HepG2 (cell line): ENCODE measurements around the gene HTRA2. TPM values are rescaled to one million over a fixed set of nuclear protein-coding genes. Genes with fewer than 3 reads are reported as not detected.

ENCODE experiments used
- ATF3 ChIP-seq: sonication (generic); formaldehyde crosslinking; IDR thresholded peaks from 2 replicates; pipeline ENCODE4 v1.4.0; 2020; ENCODE audit warnings: missing genetic modification reagents
- ELF3 ChIP-seq: IDR thresholded peaks from 2 replicates; pipeline ENCODE4 v1.6.1; 2016; ENCODE audit warnings: missing genetic modification reagents, missing compliant biosample characterization
- GABPA ChIP-seq, 2 experiments: IDR thresholded peaks; 2 replicates each; pipeline ENCODE4 v1.6.1; 2011 to 2016; ENCODE audit warnings: low read depth in 2 of 2, low read length in 1 of 2, missing biosample characterization in 1 of 2, missing genetic modification characterization in 1 of 2
- HDAC1 ChIP-seq: sonication (generic); formaldehyde crosslinking; IDR thresholded peaks from 2 replicates; pipeline ENCODE4 v1.5.1; 2020; ENCODE audit warnings: mild to moderate bottlenecking, missing genetic modification reagents
- HDAC2 ChIP-seq: sonication (generic); formaldehyde crosslinking; IDR thresholded peaks from 2 replicates; pipeline ENCODE4 v1.4.0; 2020; ENCODE audit warnings: missing genetic modification reagents
- NCOA1 ChIP-seq: sonication (generic); formaldehyde crosslinking; IDR thresholded peaks from 2 replicates; pipeline ENCODE4 v1.9.0; 2021; ENCODE audit warnings: missing genetic modification reagents
- PREB ChIP-seq: sonication (generic); formaldehyde crosslinking; IDR thresholded peaks from 2 replicates; pipeline ENCODE4 v1.4.0; 2020; ENCODE audit warnings: missing genetic modification reagents
- SKI ChIP-seq: fragments of 450-650 bp; IDR thresholded peaks from one replicate; pipeline ENCODE4 v1.6.1; 2018; ENCODE audit warnings: mild to moderate bottlenecking; ENCODE audit not compliant: partially characterized antibody
- SYNCRIP ChIP-seq: fragments of 200-400 bp; formaldehyde crosslinking; IDR thresholded peaks from 2 replicates; pipeline ENCODE4 v1.6.1; 2018; ENCODE audit warnings: mild to moderate bottlenecking, low read depth, low read length; ENCODE audit not compliant: insufficient read depth
- TFDP2 ChIP-seq: sonication (generic); formaldehyde crosslinking; IDR thresholded peaks from 2 replicates; pipeline ENCODE4 v1.4.0; 2020; ENCODE audit warnings: missing genetic modification reagents
- TRAFD1 ChIP-seq: sonication (generic); formaldehyde crosslinking; IDR thresholded peaks from 2 replicates; pipeline ENCODE4 v1.5.1; 2020; ENCODE audit warnings: missing genetic modification reagents, mild to moderate bottlenecking, borderline replicate concordance
- ZFY ChIP-seq: sonication (generic); formaldehyde crosslinking; IDR thresholded peaks from 2 replicates; pipeline ENCODE4 v1.4.0; 2020; ENCODE audit warnings: missing genetic modification reagents
- ZNF362 ChIP-seq: sonication (generic); formaldehyde crosslinking; IDR thresholded peaks from 2 replicates; pipeline ENCODE4 v1.4.0; 2020; ENCODE audit warnings: missing genetic modification reagents, mild to moderate bottlenecking, borderline replicate concordance
- ZNF451 ChIP-seq: sonication (generic); formaldehyde crosslinking; IDR thresholded peaks from 2 replicates; pipeline ENCODE4 v1.5.0; 2020; ENCODE audit warnings: mild to moderate bottlenecking, missing genetic modification reagents
- ZNF691 ChIP-seq: sonication (generic); formaldehyde crosslinking; IDR thresholded peaks from 2 replicates; pipeline ENCODE4 v1.4.0; 2020; ENCODE audit warnings: missing genetic modification reagents, low read depth, mild to moderate bottlenecking, borderline replicate concordance
- ZUFSP ChIP-seq: sonication (generic); formaldehyde crosslinking; IDR thresholded peaks from 2 replicates; pipeline ENCODE4 v1.9.0; 2021; ENCODE audit warnings: missing genetic modification reagents, mild to moderate bottlenecking, borderline replicate concordance
- polyA plus RNA-seq, 8 experiments: library from polyadenylated mRNA; depleted of rRNA in 3 of 8; stranded (reverse) in 7 of 8; unstranded in 1 of 8; fragments of >200 nt; fragmentation: Illumina TruSeq in 4 of 8; extraction: Trizol in 4 of 8; gene quantifications; 2 replicates each; pipeline versions ENCODE4 v1.2.1 to v1.2.3, GENCODE V29; 2011 to 2016; ENCODE audit warnings: low read depth in 4 of 8, missing spikeins in 1 of 8, mixed read lengths in 1 of 8; ENCODE audit not compliant: insufficient read depth in 1 of 8
- total RNA-seq, 5 experiments: library from RNA; depleted of rRNA; stranded (reverse); fragments of >200 nt; fragmentation: Illumina TruSeq; extraction: Trizol; gene quantifications; 2 replicates each; pipeline ENCODE4 v1.2.3, GENCODE V29; 2016; ENCODE audit warnings: low read depth in 1 of 5
- TF ChIP-seq, protein P1 (sequence below): sonication (generic); formaldehyde crosslinking; IDR thresholded peaks from 2 replicates; pipeline ENCODE4 v1.5.1; 2020; ENCODE audit warnings: mild to moderate bottlenecking, moderate library complexity, missing genetic modification reagents

HTRA2 gene
- total and polyA plus RNA-seq, 2 of the 13 experiments (the other 11 are each of a cell fraction or from before 2014, with no cell fraction given): 47.7 to 50.3 TPM

- TF ChIP-seq, protein P1, sequence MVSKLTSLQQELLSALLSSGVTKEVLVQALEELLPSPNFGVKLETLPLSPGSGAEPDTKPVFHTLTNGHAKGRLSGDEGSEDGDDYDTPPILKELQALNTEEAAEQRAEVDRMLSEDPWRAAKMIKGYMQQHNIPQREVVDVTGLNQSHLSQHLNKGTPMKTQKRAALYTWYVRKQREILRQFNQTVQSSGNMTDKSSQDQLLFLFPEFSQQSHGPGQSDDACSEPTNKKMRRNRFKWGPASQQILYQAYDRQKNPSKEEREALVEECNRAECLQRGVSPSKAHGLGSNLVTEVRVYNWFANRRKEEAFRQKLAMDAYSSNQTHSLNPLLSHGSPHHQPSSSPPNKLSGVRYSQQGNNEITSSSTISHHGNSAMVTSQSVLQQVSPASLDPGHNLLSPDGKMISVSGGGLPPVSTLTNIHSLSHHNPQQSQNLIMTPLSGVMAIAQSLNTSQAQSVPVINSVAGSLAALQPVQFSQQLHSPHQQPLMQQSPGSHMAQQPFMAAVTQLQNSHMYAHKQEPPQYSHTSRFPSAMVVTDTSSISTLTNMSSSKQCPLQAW: peak; percentile 80
- TF ChIP-seq HDAC2 (CRISPR knock-in tag): peak; percentile 88
- TF ChIP-seq ELF3 (CRISPR knock-in tag): peak; percentile 80
- TF ChIP-seq NCOA1 (CRISPR knock-in tag): peak; percentile 98
- no peak for TF ChIP-seq ZUFSP
- peak; percentile 88 for TF ChIP-seq TFDP2
- TF ChIP-seq ZNF362 (CRISPR knock-in tag): 0 out of 2 replicates have a peak, but pooled peaks have one; percentile 43
- peak; percentile 85 for TF ChIP-seq ZFY (CRISPR knock-in tag)
- TF ChIP-seq HDAC1: peak; percentile 96
- peak; percentile 18 for TF ChIP-seq SKI
- peak; percentile 65; the same call in 1 of the 2 replicates for TF ChIP-seq ZNF451 (CRISPR knock-in tag)
- peak; percentile 10; the same call in 1 of the 2 replicates for TF ChIP-seq TRAFD1
- TF ChIP-seq SYNCRIP: no peak
- peak; percentile 43 for TF ChIP-seq ATF3 (CRISPR knock-in tag)
- TF ChIP-seq PREB (CRISPR knock-in tag): no peak
- peak; percentile 73 for TF ChIP-seq GABPA (IDR thresholded peaks at IDR 0.05; ENCODE audit: low read depth, low read length)
- TF ChIP-seq GABPA (CRISPR knock-in tag; IDR thresholded peaks at IDR 0.05; ENCODE audit: low read depth): peak; percentile 99
- TF ChIP-seq ZNF691 (CRISPR knock-in tag): no peak; the same call in 1 of the 2 replicates
Observed at GRCh38 chr2:74482801-74483674, 46.7 kb upstream of the HTRA2 start, which contains the start of the genes CCDC142 and TTC31 (continued).
